HepG2 (cell line): ENCODE data around the gene SPNS3. TPM values are rescaled to one million over a fixed set of nuclear protein-coding genes. Genes with fewer than 3 reads are reported as not detected.

Experiments
- ATAC-seq: fragments of 200-7000 bp; cut with Tn5 transposase; 3 replicates; pipeline ENCODE4 v1.9.1; 2020; ENCODE audit warnings: mild to moderate bottlenecking, moderate library complexity
- BruUV-seq: library from RNA; stranded (reverse); fragments of 400-500 nt; replicated peaks from 2 replicates; lab custom pipeline; 2021; lab: Mats Ljungman, UMichigan
- CTCF ChIA-PET: fragments of 300-600 bp; formaldehyde crosslinking; extraction: SDS; loops from one replicate; lab custom pipeline; 2021; ENCODE audit warnings: low total read pairs, inconsistent platforms, low intra/inter-chr PET ratio; lab: Yijun Ruan, JAX
- POLR2A ChIA-PET: fragments of 350-600 bp; sonication (Branson Sonifier 250); formaldehyde crosslinking; loops from one replicate; lab custom pipeline; 2020; ENCODE audit warnings: antibody characterized with exemption, inconsistent platforms; lab: Yijun Ruan, JAX
- DNase-seq: peaks from one replicate; pipeline ENCODE4 v3.0.0-alpha.2; 2015; ENCODE audit warnings: low spot score
- FAIRE-seq: peaks from 3 replicates; lab custom pipeline; 2011; peaks lifted over from hg19 to GRCh38; lab: Jason Lieb, UNC
- H2AFZ ChIP-seq: one replicate; pipeline ENCODE4 v1.6.1; 2011; ENCODE audit warnings: low read length, inconsistent platforms
- H3K27ac ChIP-seq: fragments of 300-600 bp; 3 replicates; pipeline ENCODE4 v1.8.0; 2011; ENCODE audit warnings: mixed run types, mild to moderate bottlenecking, mixed read lengths, low read length, inconsistent platforms; ENCODE audit not compliant: insufficient read depth; ENCODE audit errors: extremely low read length
- H3K27me3 ChIP-seq, 2 experiments: fragments of 200-600 bp in 1 of 2; 2 replicates in 1 of 2; 3 replicates in 1 of 2; pipeline versions ENCODE4 v1.6.0 to v1.8.0; 2011; ENCODE audit warnings: low read length in 2 of 2, mild to moderate bottlenecking in 2 of 2, moderate library complexity in 2 of 2, inconsistent platforms in 1 of 2; ENCODE audit not compliant: insufficient read depth in 2 of 2, control insufficient read depth in 1 of 2
- H3K36me3 ChIP-seq, 2 experiments: fragments of 200-600 bp in 1 of 2; replicated peaks in 1 of 2; 2 replicates in 1 of 2; 3 replicates in 1 of 2; pipeline versions ENCODE4 v1.5.1 to v1.8.0; 2011; ENCODE audit warnings: low read length in 2 of 2, inconsistent platforms in 1 of 2; ENCODE audit not compliant: insufficient read depth in 2 of 2, control insufficient read depth in 1 of 2
- H3K4me1 ChIP-seq: 2 replicates; pipeline ENCODE4 v1.5.1; 2012; ENCODE audit warnings: low read length, inconsistent platforms; ENCODE audit not compliant: insufficient read depth
- H3K4me2 ChIP-seq: 2 replicates; pipeline ENCODE4 v1.6.0; 2011; ENCODE audit warnings: low read depth, low read length, inconsistent platforms
- H3K4me3 ChIP-seq, 3 experiments: fragments of 200-600 bp in 1 of 3; sonication (generic), shearing (Covaris generic) in 1 of 3; replicated peaks in 1 of 3; 2 replicates each; pipeline ENCODE4 v1.5.1; 2011 to 2016; ENCODE audit warnings: low read length in 3 of 3, inconsistent platforms in 2 of 3, low read depth in 2 of 3, mild to moderate bottlenecking in 2 of 3, control low read depth in 1 of 3, mixed read lengths in 1 of 3; ENCODE audit not compliant: insufficient read depth in 1 of 3
- H3K79me2 ChIP-seq: one replicate; pipeline ENCODE4 v1.6.1; 2011; ENCODE audit warnings: low read length, inconsistent platforms; ENCODE audit not compliant: insufficient read depth
- H3K9ac ChIP-seq: 2 replicates; pipeline ENCODE4 v1.6.0; 2011; ENCODE audit warnings: mild to moderate bottlenecking, low read depth, low read length, inconsistent platforms; ENCODE audit not compliant: insufficient read depth
- H3K9me3 ChIP-seq: 2 replicates; pipeline ENCODE4 v1.5.1; 2012; ENCODE audit warnings: mild to moderate bottlenecking, low read length
- H4K20me1 ChIP-seq: 2 replicates; pipeline ENCODE4 v1.6.0; 2011; ENCODE audit warnings: inconsistent platforms, mild to moderate bottlenecking, low read length, moderate library complexity; ENCODE audit not compliant: insufficient read depth
- CEBPB ChIP-seq: IDR thresholded peaks from 2 replicates; pipeline ENCODE4 v1.6.1; 2011; ENCODE audit warnings: low read depth, low read length, improper control_type of control experiment, borderline replicate concordance
- EED ChIP-seq: sonication (generic); formaldehyde crosslinking; IDR thresholded peaks from 2 replicates; pipeline ENCODE4 v1.5.0; 2020; ENCODE audit warnings: mild to moderate bottlenecking, missing genetic modification reagents
- SATB2 ChIP-seq: sonication (generic); formaldehyde crosslinking; IDR thresholded peaks from 2 replicates; pipeline ENCODE4 v1.5.0; 2020; ENCODE audit warnings: missing genetic modification reagents
- ZBTB46 ChIP-seq: sonication (generic); formaldehyde crosslinking; IDR thresholded peaks from 2 replicates; pipeline ENCODE4 v1.4.0; 2020; ENCODE audit warnings: mild to moderate bottlenecking, missing genetic modification reagents, borderline replicate concordance
- ZKSCAN8 ChIP-seq: IDR thresholded peaks from 2 replicates; pipeline ENCODE4 v1.6.1; 2016; ENCODE audit warnings: borderline replicate concordance, missing genetic modification reagents, missing compliant biosample characterization
- ZNF446 ChIP-seq: sonication (generic); formaldehyde crosslinking; IDR thresholded peaks from 2 replicates; pipeline ENCODE4 v1.5.0; 2020; ENCODE audit warnings: mild to moderate bottlenecking, missing genetic modification reagents
- ZNF460 ChIP-seq: sonication (generic); formaldehyde crosslinking; IDR thresholded peaks from 2 replicates; pipeline ENCODE4 v1.5.1; 2020; ENCODE audit warnings: missing genetic modification reagents, mild to moderate bottlenecking, borderline replicate concordance
- ZNF546 ChIP-seq: sonication (generic); formaldehyde crosslinking; conservative IDR thresholded peaks from 2 replicates; pipeline ENCODE4 v1.8.1; 2023; ENCODE audit warnings: mild to moderate bottlenecking, missing genetic modification reagents
- WGBS: methylation state at CpG from one replicate; pipeline ENCODE4 v1.1.6; 2017; ENCODE audit warnings: low lambda C conversion rate; 5-methylcytosine and 5-hydroxymethylcytosine counted together
- in situ Hi-C: cut with HindIII; loops from 2 replicates; pipeline ENCODE4 v1.10.0; 2017; ENCODE audit warnings: low pct_unique_long_range_greater_than_20kb; ENCODE audit not compliant: extremely low pct_ligation_motif_present
- intact Hi-C: fragments of 100-400 bp; cut with micrococcal nuclease; formaldehyde crosslinking; loops from one replicate; pipeline ENCODE4 v1.10.0; 2022; ENCODE audit not compliant: unreplicated experiment
- polyA plus RNA-seq, 8 experiments: library from polyadenylated mRNA; depleted of rRNA in 3 of 8; stranded (reverse) in 7 of 8; unstranded in 1 of 8; fragments of >200 nt; fragmentation: Illumina TruSeq in 4 of 8; extraction: Trizol in 4 of 8; gene quantifications; 2 replicates each; pipeline versions ENCODE4 v1.2.1 to v1.2.3, GENCODE V29; 2011 to 2016; ENCODE audit warnings: low read depth in 4 of 8, missing spikeins in 1 of 8, mixed read lengths in 1 of 8; ENCODE audit not compliant: insufficient read depth in 1 of 8
- total RNA-seq, 5 experiments: library from RNA; depleted of rRNA; stranded (reverse); fragments of >200 nt; fragmentation: Illumina TruSeq; extraction: Trizol; gene quantifications; 2 replicates each; pipeline ENCODE4 v1.2.3, GENCODE V29; 2016; ENCODE audit warnings: low read depth in 1 of 5
- TF ChIP-seq, protein P1 (sequence below): sonication (generic); formaldehyde crosslinking; IDR thresholded peaks from 2 replicates; pipeline ENCODE4 v1.8.0; 2023; ENCODE audit warnings: mild to moderate bottlenecking, missing genetic modification reagents
- TF ChIP-seq, protein P2 (sequence below): IDR thresholded peaks from 2 replicates; pipeline ENCODE4 v1.6.1; 2016; ENCODE audit warnings: mild to moderate bottlenecking
- TF ChIP-seq, protein P3 (sequence below): fragments of 450-650 bp; IDR thresholded peaks from 2 replicates; pipeline ENCODE4 v1.6.1; 2017

The SPNS3 gene
- total and polyA plus RNA-seq, 2 of the 13 experiments (the other 11 are each of a cell fraction or from before 2014, with no cell fraction given) = not detected

DNA sequence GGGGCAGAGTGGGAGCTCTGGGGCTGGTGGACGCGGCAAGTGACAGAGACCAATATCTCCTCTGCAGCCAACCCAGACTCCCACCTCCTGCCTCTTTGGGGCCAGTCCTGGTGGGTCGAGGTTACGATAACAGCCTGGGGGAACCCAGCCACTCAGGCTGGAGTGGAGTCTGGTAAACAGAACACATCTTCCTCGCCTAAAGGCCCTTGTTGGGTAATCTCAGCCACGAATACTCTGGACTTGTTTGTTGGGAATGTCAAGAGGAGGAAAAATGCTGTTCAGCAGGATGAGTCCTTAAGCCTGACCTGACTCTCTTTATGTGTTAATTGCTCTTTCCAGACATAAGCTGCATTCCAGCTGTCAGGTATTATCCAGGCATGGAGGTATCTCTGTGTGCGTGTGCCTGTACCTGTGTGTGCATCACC lies 56.9 kb downstream of the SPNS3 start:
- Histone ChIP-seq H3K9ac (no peak overlapping the region), H3K4me3 (no peak overlapping the region), H3K79me2 (no peaks in the 10 kb centered on the region), H2AFZ (no peak overlapping the region), H3K27ac (no peak overlapping the region), H4K20me1 (no peaks in the 10 kb centered on the region), H3K27me3 (peaks cover 4 to 18% of the 10 kb centered on the region in 2 experiments; a peak in 4 of 5 replicates), H3K36me3 (no peaks in the 10 kb centered on the region), H3K9me3 (no peaks in the 10 kb centered on the region), H3K4me1 (no peaks in the 10 kb centered on the region), H3K4me2 (no peak overlapping the region)
- TF ChIP-seq SATB2 = no peak
- no peak for TF ChIP-seq CEBPB
- TF ChIP-seq ZKSCAN8 (CRISPR knock-in tag) = no peak
- intact Hi-C loops (no loop called here), in situ Hi-C loops (no loop called here)
- FAIRE-seq (no peak), ATAC-seq (no peak), DNase-seq (no peak)
- POLR2A ChIA-PET = no interaction called here
- CTCF ChIA-PET = no interaction called here
- no TSS peak for BruUV-seq
- 35% methylated on average over 6 of the region's 7 CpGs for WGBS

DNA sequence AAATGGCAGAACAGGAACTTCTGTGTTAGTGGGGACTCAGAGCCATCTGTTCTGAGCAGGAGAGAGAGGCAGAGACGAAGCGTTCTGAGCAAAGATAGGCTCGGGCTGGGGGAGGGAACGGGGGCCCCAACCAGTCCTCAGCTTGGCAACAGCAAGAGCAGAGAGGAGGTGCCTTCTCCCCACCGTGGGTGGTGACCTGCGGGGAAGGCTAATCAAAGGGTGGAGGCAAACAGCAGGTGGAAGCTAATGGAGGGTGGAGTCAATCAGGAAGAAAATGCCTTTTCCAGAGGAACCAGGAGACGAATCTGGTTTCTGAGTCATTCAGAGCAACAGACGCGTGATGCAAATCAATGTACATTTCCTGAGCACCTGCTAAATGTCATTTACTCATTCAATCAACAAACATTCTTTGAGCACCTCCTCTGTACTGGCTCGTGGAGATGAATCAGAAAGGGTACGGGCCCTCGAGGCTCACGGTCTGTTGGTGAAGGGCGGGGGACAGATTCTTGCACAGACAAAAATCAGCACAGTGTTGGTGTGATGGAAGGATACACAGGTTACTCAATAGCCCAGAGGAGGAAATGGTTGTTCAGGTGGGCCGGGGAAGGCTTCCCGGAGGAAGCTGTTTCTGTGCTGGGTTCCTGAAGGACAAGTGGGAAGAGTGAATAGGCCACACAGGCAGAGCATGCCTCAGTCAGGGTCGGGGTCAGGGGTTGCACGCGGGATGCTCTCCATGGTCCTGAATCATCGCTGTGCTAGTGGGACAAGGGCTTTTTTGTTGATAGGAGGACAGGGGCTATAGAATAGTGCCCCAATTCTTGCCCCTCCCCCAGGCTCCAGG lies 59.2 kb downstream of the SPNS3 start:
- Histone ChIP-seq H3K4me3 (no peak overlapping the region), H4K20me1 (no peaks in the 10 kb centered on the region), H3K4me2 (no peak overlapping the region), H3K36me3 (no peaks in the 10 kb centered on the region), H3K79me2 (no peaks in the 10 kb centered on the region), H3K9me3 (no peaks in the 10 kb centered on the region), H3K27me3 (peaks cover 0 to 20% of the 10 kb centered on the region in 2 experiments), H3K27ac (no peak overlapping the region), H3K9ac (no peak overlapping the region), H2AFZ (no peak overlapping the region), H3K4me1 (no peaks in the 10 kb centered on the region)
- 44% methylated on average over 20 of the region's 20 CpGs for WGBS
- no TSS peak for BruUV-seq
- FAIRE-seq (peak; percentile 34), DNase-seq (peak; percentile 61), ATAC-seq (peak; percentile 79)
- in situ Hi-C loops (no loop called here), intact Hi-C loops (no loop called here)
- CTCF ChIA-PET = no interaction called here
- POLR2A ChIA-PET = no interaction called here
- TF ChIP-seq ZNF460 = no peak
- 0 out of 2 replicates have a peak, but pooled peaks have one; percentile 59 for TF ChIP-seq ZNF446 (CRISPR knock-in tag)
- TF ChIP-seq, protein P1, sequence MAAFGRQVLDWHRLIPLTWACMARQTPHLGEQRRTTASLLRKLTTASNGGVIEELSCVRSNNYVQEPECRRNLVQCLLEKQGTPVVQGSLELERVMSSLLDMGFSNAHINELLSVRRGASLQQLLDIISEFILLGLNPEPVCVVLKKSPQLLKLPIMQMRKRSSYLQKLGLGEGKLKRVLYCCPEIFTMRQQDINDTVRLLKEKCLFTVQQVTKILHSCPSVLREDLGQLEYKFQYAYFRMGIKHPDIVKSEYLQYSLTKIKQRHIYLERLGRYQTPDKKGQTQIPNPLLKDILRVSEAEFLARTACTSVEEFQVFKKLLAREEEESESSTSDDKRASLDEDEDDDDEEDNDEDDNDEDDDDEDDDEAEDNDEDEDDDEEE (CRISPR knock-in tag) = peak; percentile 69; the same call in 1 of the 2 replicates
- TF ChIP-seq ZNF546 (CRISPR knock-in tag) = no peak
- TF ChIP-seq, protein P2, sequence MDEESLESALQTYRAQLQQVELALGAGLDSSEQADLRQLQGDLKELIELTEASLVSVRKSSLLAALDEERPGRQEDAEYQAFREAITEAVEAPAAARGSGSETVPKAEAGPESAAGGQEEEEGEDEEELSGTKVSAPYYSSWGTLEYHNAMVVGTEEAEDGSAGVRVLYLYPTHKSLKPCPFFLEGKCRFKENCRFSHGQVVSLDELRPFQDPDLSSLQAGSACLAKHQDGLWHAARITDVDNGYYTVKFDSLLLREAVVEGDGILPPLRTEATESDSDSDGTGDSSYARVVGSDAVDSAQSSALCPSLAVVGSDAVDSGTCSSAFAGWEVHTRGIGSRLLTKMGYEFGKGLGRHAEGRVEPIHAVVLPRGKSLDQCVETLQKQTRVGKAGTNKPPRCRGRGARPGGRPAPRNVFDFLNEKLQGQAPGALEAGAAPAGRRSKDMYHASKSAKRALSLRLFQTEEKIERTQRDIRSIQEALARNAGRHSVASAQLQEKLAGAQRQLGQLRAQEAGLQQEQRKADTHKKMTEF (CRISPR knock-in tag) = peak; percentile 61; the same call in 1 of the 2 replicates
- TF ChIP-seq, protein P3, sequence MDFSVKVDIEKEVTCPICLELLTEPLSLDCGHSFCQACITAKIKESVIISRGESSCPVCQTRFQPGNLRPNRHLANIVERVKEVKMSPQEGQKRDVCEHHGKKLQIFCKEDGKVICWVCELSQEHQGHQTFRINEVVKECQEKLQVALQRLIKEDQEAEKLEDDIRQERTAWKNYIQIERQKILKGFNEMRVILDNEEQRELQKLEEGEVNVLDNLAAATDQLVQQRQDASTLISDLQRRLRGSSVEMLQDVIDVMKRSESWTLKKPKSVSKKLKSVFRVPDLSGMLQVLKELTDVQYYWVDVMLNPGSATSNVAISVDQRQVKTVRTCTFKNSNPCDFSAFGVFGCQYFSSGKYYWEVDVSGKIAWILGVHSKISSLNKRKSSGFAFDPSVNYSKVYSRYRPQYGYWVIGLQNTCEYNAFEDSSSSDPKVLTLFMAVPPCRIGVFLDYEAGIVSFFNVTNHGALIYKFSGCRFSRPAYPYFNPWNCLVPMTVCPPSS = no peak
- TF ChIP-seq ZBTB46 (CRISPR knock-in tag) = no peak
- TF ChIP-seq EED (CRISPR knock-in tag) = no peak
